ENCODE results near the gene AMER1.

The AMER1 gene

DNA sequence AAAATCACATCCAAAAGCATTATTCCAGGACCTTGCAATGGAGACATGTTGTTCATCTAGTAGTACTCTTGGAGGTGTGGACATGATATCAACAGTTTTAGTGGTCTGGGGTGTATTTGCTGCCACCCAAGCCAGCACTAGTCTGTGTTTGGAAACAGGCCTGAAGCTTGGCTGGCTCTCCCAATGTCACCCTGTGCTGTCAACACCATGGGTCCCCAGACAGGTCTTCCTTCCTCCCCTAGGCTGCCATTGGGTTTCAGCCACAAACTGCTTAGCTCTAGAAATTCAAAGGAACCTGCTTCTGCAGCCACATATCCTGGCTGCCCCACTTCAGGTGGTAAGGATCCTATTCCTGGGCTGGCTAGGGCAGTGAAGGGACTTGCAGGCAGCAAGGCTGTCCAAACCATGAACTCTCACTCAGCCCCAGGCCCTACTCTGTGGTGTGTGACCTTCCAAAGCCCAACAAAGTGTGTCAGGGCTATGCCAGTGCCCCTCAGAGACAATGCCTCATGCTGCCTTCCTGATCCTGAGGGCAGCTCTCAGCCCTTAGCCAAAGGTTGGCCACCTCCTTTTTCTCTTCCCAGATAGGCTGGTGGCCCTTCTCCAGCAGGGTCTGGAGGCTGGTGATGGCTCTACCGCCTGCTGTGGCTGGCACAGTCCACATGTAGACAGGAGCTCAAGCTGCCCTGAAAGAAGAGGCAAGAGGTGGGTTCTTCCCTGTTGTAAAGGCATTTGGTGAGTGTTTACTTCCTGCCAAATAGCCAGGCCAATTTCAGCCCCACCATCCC lies 18.3 kb downstream of the AMER1 start:
- no peak for FAIRE-seq
- DNase-seq (ENCODE audit: low spot score), result no peak

DNA sequence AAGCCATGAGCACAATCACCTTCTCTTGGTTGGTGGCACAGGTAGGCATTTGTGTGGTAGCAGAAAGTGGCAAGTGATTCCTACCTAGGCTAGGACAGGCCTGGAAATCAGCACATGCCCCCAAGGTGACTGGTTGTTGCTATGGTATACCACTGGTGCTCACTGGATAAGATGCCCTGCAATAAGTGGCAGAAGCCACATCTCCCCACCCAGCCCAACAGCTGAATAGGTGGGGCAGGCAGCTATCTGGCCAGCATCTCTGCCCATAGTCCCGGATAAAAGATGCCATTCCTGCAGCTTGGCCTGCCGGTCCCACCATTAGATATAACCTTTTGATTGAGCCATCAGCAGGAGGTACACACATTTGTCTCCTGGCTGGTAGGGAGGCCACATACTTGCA lies 21.1 kb downstream of the AMER1 start:
- FAIRE-seq (no peak), DNase-seq (ENCODE audit: low spot score) (no peak)

DNA sequence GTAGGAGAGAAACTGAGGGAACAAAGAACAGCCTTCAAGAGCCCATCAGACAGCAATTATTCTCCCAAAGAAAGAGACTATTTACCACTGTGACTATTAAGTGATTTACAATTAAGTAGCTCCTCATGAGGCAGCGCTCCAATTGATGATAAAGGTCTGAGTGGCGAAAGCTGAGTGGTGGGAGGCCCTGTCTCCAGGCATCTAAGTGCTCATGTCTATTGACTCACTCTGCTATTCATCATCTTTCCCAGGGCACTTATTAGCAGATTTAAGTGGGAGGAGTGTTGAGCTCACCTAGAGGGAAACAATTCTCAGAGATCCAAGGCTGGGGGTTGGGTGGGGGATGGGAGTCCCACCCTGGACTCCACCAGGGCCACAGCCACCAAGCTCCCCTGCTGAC lies 23.3 kb downstream of the AMER1 start:
- no peak for FAIRE-seq
- no peak for DNase-seq (ENCODE audit: low spot score)

DNA sequence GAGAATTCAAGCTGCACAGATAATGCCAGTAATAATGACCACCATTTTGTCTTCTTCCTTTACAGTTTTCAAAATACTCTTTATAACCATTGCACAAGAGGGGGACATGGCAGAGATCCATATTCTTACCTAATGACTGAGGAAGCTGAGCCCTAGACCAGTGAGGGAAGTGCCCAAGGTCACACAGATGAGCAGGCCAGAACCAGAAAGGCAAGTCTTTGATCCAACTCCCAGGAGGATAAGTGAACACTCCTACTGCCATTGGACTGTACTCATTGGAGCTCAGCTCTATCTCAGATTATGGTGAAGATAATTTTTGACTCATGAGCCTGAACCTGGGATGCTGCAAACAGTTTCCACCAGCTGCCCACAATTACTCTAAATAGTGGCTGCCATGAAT lies 28.6 kb downstream of the AMER1 start:
- no peak for FAIRE-seq
- DNase-seq (ENCODE audit: low spot score), result no peak

DNA sequence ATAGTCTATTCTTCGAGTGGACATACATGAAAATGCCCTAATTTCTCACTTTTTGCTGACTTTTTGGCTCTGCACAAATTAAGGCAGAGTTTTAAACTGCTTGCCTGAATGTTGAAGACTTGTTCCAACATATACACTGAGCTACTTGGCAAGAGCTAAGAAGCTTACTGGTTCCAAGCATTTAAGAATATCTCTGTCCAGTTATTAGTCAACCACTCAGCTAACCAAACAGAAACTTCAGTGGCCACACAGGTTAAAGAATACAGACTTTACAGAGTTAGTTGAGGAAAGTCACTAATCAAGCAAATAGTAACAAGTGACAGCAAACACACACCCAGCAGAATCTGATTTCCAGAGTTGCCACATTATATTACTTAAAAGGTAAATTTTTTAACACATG lies 35.5 kb downstream of the AMER1 start:
- no peak for FAIRE-seq
- no peak for DNase-seq (ENCODE audit: low spot score)

- FAIRE-seq (no peak), DNase-seq (ENCODE audit: low spot score) (no peak)
Measured at GRCh38 chrX:64152857-64153256, 52.7 kb downstream of the AMER1 start.

- FAIRE-seq, result no peak
Measured at GRCh38 chrX:64151911-64152310, 53.6 kb downstream of the AMER1 start.

DNA sequence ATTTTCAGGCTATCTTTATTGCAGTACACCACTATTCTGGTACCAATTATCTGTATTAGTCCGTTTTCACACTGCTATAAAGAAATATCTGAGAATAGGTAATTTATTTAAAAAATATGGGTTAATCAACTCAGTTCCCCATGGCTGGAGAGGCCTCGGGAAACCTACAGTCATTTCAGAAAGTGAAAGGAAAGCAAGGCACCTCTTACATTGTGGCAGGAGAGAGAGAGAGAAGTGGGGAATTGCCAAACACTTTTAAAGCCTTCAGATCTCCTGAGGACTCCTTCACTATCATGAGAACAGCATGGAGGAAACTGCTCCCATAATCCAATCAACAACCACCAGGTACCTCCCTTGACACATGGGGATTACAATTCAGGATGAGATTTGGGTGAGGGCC lies 54.7 kb downstream of the AMER1 start:
- FAIRE-seq, result no peak

More at GRCh38 chrX:64151911-64152310, 53.6 kb downstream of the AMER1 start:
- DNase-seq (ENCODE audit: low spot score), result no peak

More for the DNA sequence above, 54.7 kb downstream of the AMER1 start:
- no peak for DNase-seq (ENCODE audit: low spot score)
